ENCODE data around the gene UGT1A5.

The UGT1A5 gene

GRCh38 chr2:233712611-233713261, at the start of gene UGT1A5:
TSS of gene UGT1A5 (plus strand) at chr2:233712907. CDS start at chr2:233712992, 85 bp downstream.
- DNase-seq = no peak

DNA sequence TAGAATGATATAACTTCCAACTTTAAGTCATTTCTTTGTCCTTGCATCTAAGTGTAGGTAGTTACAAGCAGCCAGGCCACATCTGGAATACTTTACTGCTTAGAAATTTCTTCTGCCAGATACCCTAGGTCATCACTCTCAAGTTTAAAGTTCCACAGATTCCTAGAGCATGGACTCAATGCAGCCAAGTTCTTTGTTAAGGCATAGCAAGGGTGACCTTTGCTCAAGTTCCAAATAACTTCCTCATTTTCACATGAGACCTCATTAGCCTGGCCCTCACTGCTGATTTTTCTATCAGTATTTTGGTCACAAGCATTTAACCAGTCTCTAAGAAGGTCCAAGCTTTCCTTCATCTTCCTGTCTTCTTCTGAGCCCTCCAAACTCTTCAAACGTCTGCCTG, 48.8 kb upstream of the UGT1A5 start:
- no peak for DNase-seq

DNA sequence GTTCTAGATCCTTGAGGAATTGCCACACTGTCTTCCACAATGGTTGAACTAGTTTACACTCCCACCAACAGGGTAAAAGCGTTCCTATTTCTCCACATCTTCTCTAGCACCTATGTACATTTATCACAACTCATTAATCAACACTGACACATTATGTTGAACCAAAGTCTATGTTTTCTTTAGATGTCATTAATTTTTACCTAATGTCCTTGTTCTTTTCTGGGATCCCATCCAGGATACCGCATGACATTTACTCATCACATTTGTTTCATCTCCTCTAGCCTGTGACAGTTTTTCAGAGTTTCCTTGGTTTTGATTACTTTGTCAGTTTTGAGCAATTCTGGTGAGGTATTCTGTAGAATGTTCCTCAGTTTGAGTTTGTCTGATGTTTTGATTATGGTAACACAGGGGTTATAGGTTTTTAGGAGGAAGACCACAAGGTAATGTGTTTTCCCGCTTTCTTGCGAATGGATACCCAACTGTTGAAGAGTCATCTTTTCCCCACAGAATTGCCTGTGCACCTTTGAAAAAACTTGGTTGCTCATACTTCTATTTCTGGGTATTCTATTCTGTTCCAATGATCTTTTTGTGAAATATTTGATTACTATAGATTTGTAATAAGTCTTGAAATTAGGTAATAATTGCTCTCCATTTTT, 44.0 kb upstream of the UGT1A5 start:
- no peak for DNase-seq

GRCh38 chr2:233671290-233672161, 41.2 kb upstream of the UGT1A5 start, which contains the start of gene UGT1A9:
TSS of gene UGT1A9 (plus strand) at chr2:233671898. CDS start at chr2:233671935, 37 bp downstream.
- DNase-seq = no peak

DNA sequence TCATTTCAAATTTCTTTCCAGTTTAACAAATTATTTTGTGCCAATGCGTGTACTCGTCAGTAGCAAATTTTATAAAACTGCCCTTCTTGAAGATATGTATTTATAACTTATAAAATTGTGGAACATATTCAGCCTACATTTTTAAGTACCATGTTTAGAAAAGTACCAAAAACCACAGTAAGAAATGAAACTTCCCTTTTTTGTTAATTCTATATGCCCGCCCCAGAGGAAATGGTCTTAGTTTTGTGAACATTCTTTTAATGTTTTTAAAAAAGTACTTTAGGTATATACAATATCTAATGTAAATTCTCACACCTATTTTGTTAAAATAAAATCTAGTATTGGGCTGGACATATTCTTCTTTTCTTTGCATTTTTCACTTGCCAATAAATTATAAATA, 39.8 kb upstream of the UGT1A5 start:
- peak in 1 of 2 experiments; percentile 32 for DNase-seq

DNA sequence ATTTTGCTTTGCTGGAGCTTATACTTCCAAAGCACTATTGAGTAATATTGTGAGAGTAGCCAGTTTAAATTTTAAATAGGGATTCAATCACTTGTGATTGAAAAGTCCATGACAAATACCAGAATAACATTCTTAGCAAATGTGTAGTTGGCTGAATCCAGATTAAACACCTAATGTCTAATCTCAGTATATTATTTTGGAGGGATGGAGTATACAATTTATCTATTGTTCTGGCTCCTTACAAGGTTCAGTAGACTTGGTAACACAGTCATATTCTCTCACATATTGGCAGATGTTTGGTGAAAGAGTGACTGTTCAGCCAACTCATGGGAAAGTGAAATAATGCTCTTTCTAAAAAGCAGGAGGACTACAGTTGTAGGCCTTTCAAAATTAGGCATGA, 38.8 kb upstream of the UGT1A5 start:
- no peak for DNase-seq

GRCh38 chr2:233674314-233674713, 38.4 kb upstream of the UGT1A5 start:
- no peak for DNase-seq

GRCh38 chr2:233674995-233675394, 37.7 kb upstream of the UGT1A5 start:
- no peak for DNase-seq

- DNase-seq = no peak
These were observed 36.7 kb upstream of the UGT1A5 start for GRCh38 chr2:233676046-233676445.

GRCh38 chr2:233679196-233679595, 33.5 kb upstream of the UGT1A5 start:
- no peak for DNase-seq

DNA sequence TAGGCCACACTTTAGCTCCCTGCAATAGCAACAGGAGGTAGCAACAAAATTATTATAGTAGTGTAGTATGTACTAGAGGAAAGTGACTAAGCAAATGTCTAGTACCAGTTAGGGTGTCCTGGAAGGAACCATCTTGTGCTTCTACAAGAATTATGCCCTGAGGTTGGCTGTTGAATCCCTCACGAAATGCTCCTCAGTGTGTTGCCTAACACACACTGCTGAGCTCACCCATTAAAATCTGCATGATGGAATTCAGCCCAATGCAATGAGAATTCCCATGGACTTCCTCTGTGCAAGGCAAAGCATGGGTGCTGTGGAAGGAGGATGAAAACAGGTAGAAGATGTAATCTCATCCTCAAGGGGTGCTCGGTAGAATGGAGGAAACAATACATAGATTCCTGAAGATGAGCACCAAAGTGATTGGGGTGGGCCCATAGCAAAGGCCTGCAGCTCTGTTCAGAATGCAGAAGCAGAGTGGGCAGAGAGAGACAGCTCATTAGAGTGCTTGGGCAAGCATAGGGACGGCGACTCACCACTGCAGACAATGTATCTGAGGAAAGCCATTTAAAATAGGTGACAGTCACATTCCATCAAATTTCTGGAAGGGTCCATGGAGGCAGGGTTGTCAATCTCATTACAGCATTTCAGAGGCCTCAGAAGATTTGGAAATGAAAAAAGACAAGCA, 32.2 kb upstream of the UGT1A5 start:
- DNase-seq = no peak

DNA sequence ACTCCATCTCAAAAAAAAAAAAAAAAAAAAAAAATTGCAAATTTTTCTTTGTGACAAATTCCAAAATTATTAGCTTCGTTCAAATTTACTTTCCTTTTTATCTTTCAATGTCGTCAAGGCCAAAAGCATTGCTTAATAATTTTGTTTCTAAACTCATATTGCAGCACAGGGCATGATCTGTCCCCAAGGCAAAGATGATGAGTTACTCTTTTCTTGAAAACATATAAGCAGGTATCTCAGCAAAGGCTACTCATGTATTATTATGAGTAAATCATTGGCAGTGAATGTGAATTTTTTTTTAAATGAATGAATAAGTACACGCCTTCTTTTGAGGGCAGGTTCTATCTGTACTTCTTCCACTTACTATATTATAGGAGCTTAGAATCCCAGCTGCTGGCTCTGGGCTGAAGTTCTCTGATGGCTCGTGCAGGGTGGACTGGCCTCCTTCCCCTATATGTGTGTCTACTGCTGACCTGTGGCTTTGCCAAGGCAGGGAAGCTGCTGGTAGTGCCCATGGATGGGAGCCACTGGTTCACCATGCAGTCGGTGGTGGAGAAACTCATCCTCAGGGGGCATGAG, 31.1 kb upstream of the UGT1A5 start, which contains the start of gene UGT1A7:
Gene UGT1A7 (plus strand): TSS at position 381 of the 579 bp plus-strand sequence. CDS start 37 bp downstream, at position 418.
- no peak for DNase-seq

GRCh38 chr2:233684640-233685039, 28.1 kb upstream of the UGT1A5 start:
- DNase-seq = no peak

DNA sequence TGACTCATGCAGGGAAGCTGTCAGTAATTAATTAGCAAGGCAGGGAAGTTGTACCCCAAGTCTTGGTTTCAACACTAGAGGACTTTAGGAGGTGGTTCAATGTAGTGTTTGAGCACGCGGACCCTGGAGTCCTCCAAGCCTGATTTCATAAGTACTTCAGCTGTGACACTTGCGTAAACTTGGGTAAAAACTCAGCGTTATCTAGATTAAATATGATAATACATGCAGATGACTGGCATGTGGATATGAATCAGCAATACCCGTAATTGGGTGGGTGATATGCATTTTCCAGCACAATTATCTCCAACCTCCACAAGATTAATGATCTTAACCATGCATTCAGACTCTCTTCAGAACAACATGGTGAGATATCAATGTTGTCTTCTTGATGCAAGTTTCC, 25.8 kb upstream of the UGT1A5 start:
- no peak for DNase-seq

DNA sequence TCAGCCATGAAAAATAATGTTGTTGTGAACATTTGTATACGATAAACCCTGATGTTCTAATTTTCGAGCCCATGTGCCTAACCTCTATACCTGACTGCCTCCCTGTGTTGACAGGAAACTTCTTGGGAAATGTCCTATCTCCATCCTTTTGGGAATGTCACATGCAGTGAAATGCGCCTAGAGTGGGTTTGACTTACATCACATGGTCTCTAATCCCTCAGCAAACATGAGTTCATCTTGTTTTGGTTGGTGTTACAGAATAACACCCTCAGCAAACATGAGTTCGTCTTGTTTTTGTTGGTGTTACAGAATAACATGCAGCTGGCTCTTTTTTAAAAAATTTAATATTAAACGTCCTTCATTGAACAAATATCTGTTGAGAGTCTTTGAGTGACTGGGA, 24.4 kb upstream of the UGT1A5 start:
- DNase-seq = no peak

DNA sequence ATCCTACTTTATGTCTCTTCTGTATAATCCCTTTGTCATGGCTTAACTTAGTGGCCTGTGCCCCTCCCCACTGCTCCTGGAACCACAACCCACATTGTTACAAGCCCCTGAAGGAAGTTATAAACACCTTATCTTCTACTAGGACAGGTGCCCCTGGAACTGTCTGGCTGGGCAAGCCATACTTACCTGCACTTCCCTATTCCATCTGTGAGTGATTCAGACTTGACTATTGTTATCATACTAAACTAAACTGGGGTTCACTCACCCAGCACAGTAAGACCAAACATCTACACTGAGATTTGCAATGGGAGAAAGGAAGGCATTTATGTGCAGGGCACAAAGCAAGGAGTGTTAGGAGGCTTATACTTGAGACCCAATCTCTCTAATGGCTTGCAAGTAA, 23.7 kb upstream of the UGT1A5 start:
- DNase-seq = no peak

- no peak for DNase-seq
These were observed 23.2 kb upstream of the UGT1A5 start for GRCh38 chr2:233689501-233689900.

GRCh38 chr2:233690444-233690843, 22.3 kb upstream of the UGT1A5 start:
- DNase-seq = no peak

- DNase-seq = no peak
These were observed 21.0 kb upstream of the UGT1A5 start for GRCh38 chr2:233691443-233692433.

- no peak for DNase-seq
These were observed 20.1 kb upstream of the UGT1A5 start, which contains the start of gene UGT1A6 for GRCh38 chr2:233692648-233693047. TSS of gene UGT1A6 (plus strand) at chr2:233692890. CDS start at chr2:233693005, 115 bp downstream.

GRCh38 chr2:233693963-233694362, 18.7 kb upstream of the UGT1A5 start:
- DNase-seq = no peak

All from Kasumi-1 (cell line).